IMR-90 (cell line): ENCODE measurements around the gene MAJIN. TPM values are rescaled to one million over a fixed set of nuclear protein-coding genes. Genes with fewer than 3 reads are reported as not detected.

Source experiments
- ATAC-seq: fragments of 200-7000 bp; cut with Tn5 transposase; 2 replicates; pipeline ENCODE4 v1.9.1; 2020; ENCODE audit warnings: low read depth, mild to moderate bottlenecking, moderate library complexity
- BruUV-seq: library from RNA; stranded (reverse); fragments of 400-500 nt; replicated peaks from 2 replicates; lab custom pipeline; 2021; lab: Mats Ljungman, UMichigan
- CTCF ChIA-PET: fragments of 300-600 bp; formaldehyde crosslinking; extraction: SDS; loops from one replicate; lab custom pipeline; 2021; ENCODE audit warnings: antibody characterized with exemption; lab: Yijun Ruan, JAX
- POLR2A ChIA-PET: fragments of 300-600 bp; sonication (Branson Sonifier 250); formaldehyde crosslinking; loops from one replicate; lab custom pipeline; 2022; ENCODE audit warnings: antibody characterized with exemption; ENCODE audit not compliant: unreplicated experiment; lab: Charles Lee
- DNase-seq: peaks from one replicate; pipeline ENCODE4 v3.0.0; 2013
- H2AFZ ChIP-seq: replicated peaks from 2 replicates; pipeline ENCODE3; 2013; ENCODE audit warnings: low read length, mild to moderate bottlenecking; ENCODE audit not compliant: poor library complexity
- H2AK5ac ChIP-seq: 2 replicates; pipeline ENCODE4 v1.6.1; 2013; ENCODE audit warnings: low read depth, low read length, inconsistent platforms
- H2AK9ac ChIP-seq: replicated peaks from 2 replicates; pipeline ENCODE3; 2013; ENCODE audit warnings: mild to moderate bottlenecking, low read depth, low read length, moderate library complexity; ENCODE audit not compliant: poor library complexity
- H2BK120ac ChIP-seq: 2 replicates; pipeline ENCODE4 v1.6.1; 2013; ENCODE audit warnings: low read depth, low read length, inconsistent platforms
- H2BK15ac ChIP-seq: 3 replicates; pipeline ENCODE4 v1.6.1; 2013; ENCODE audit warnings: low read depth, low read length, inconsistent platforms
- H2BK20ac ChIP-seq: 2 replicates; pipeline ENCODE4 v1.6.1; 2013; ENCODE audit warnings: low read depth, mild to moderate bottlenecking, inconsistent platforms, low read length, moderate library complexity
- H2BK5ac ChIP-seq: 2 replicates; pipeline ENCODE4 v1.6.1; 2013; ENCODE audit warnings: mild to moderate bottlenecking, low read depth, low read length, inconsistent platforms; ENCODE audit not compliant: poor library complexity, severe bottlenecking
- H3K14ac ChIP-seq: replicated peaks from 2 replicates; pipeline ENCODE4 v1.6.1; 2013; ENCODE audit warnings: low read depth, low read length, inconsistent platforms
- H3K18ac ChIP-seq: 2 replicates; pipeline ENCODE4 v1.6.1; 2013; ENCODE audit warnings: low read depth, low read length, control low read depth
- H3K23ac ChIP-seq: 2 replicates; pipeline ENCODE4 v1.6.1; 2013; ENCODE audit warnings: low read depth, low read length, inconsistent platforms
- H3K27ac ChIP-seq: 2 replicates; pipeline ENCODE4 v1.5.1; 2013; ENCODE audit warnings: mild to moderate bottlenecking, control low read depth, low read length; ENCODE audit not compliant: insufficient read depth
- H3K27me3 ChIP-seq: 2 replicates; pipeline ENCODE4 v1.6.1; 2013; ENCODE audit warnings: low read length; ENCODE audit not compliant: control insufficient read depth, insufficient read depth
- H3K36me3 ChIP-seq: 2 replicates; pipeline ENCODE4 v1.6.1; 2013; ENCODE audit warnings: low read length, mixed read lengths; ENCODE audit not compliant: control insufficient read depth, insufficient read depth
- H3K4ac ChIP-seq: 2 replicates; pipeline ENCODE4 v1.6.1; 2013; ENCODE audit warnings: low read depth, low read length, inconsistent platforms
- H3K4me1 ChIP-seq: 2 replicates; pipeline ENCODE4 v1.6.1; 2013; ENCODE audit warnings: low read length, mixed read lengths; ENCODE audit not compliant: control insufficient read depth, insufficient read depth
- H3K4me2 ChIP-seq: 2 replicates; pipeline ENCODE4 v1.6.1; 2013; ENCODE audit warnings: low read depth, mild to moderate bottlenecking, control low read depth, low read length, moderate library complexity
- H3K4me3 ChIP-seq: 2 replicates; pipeline ENCODE4 v1.5.1; 2013; ENCODE audit warnings: low read depth, mild to moderate bottlenecking, control low read depth, low read length, moderate library complexity; ENCODE audit not compliant: insufficient read depth
- H3K56ac ChIP-seq: 2 replicates; pipeline ENCODE4 v1.6.1; 2013; ENCODE audit warnings: low read length, inconsistent platforms; ENCODE audit not compliant: insufficient read depth; ENCODE audit errors: extremely low read depth
- H3K79me1 ChIP-seq, 2 experiments: 2 replicates each; pipeline ENCODE4 v1.6.1; 2013; ENCODE audit warnings: low read length in 2 of 2, inconsistent platforms in 1 of 2, low read depth in 1 of 2
- H3K9ac ChIP-seq: 2 replicates; pipeline ENCODE4 v1.6.1; 2013; ENCODE audit warnings: low read depth, low read length, control low read depth
- H3K9me1 ChIP-seq: 2 replicates; pipeline ENCODE4 v1.6.1; 2013; ENCODE audit warnings: low read length, inconsistent platforms; ENCODE audit not compliant: insufficient read depth
- H3K9me3 ChIP-seq: 2 replicates; pipeline ENCODE4 v1.6.1; 2013; ENCODE audit warnings: low read length; ENCODE audit not compliant: control insufficient read depth, insufficient read depth
- H4K20me1 ChIP-seq: 2 replicates; pipeline ENCODE4 v1.6.1; 2013; ENCODE audit warnings: low read length, inconsistent platforms; ENCODE audit not compliant: insufficient read depth
- H4K5ac ChIP-seq: 2 replicates; pipeline ENCODE4 v1.6.1; 2013; ENCODE audit warnings: mild to moderate bottlenecking, low read depth, low read length, control low read depth
- H4K8ac ChIP-seq, 2 experiments: 2 replicates each; pipeline ENCODE4 v1.6.1; 2013; ENCODE audit warnings: low read depth in 2 of 2, low read length in 2 of 2, control low read depth in 1 of 2, inconsistent platforms in 1 of 2
- H4K91ac ChIP-seq: 2 replicates; pipeline ENCODE4 v1.6.1; 2013; ENCODE audit warnings: low read depth, low read length, inconsistent platforms; ENCODE audit not compliant: insufficient read depth
- BHLHE40 ChIP-seq: fragments of 150-350 bp; IDR thresholded peaks from 2 replicates; pipeline ENCODE4 v1.6.1; 2016; ENCODE audit warnings: mild to moderate bottlenecking, low read depth, low read length
- CEBPB ChIP-seq: IDR thresholded peaks from 2 replicates; pipeline ENCODE4 v1.6.1; 2012; ENCODE audit warnings: low read depth, low read length, improper control_type of control experiment
- CHD1 ChIP-seq: IDR thresholded peaks from 2 replicates; pipeline ENCODE4 v1.6.1; 2012; ENCODE audit warnings: low read depth, low read length, improper control_type of control experiment
- FOS ChIP-seq: fragments of 150-350 bp; IDR thresholded peaks from 2 replicates; pipeline ENCODE4 v1.6.1; 2016; ENCODE audit warnings: low read depth, low read length
- MXI1 ChIP-seq: IDR thresholded peaks from 2 replicates; pipeline ENCODE4 v1.6.1; 2012; ENCODE audit warnings: low read depth, mild to moderate bottlenecking, low read length, moderate library complexity, borderline replicate concordance
- POLR2A ChIP-seq: IDR thresholded peaks from 2 replicates; pipeline ENCODE4 v1.6.1; 2012; ENCODE audit warnings: mild to moderate bottlenecking, low read depth, low read length
- RCOR1 ChIP-seq: IDR thresholded peaks from 2 replicates; pipeline ENCODE4 v1.6.1; 2012; ENCODE audit warnings: mild to moderate bottlenecking, low read length, improper control_type of control experiment; ENCODE audit not compliant: insufficient replicate concordance
- RFX5 ChIP-seq: IDR thresholded peaks from 2 replicates; pipeline ENCODE4 v1.8.0; 2012; ENCODE audit warnings: low read depth, mild to moderate bottlenecking, low read length, moderate library complexity
- WGBS, 2 experiments: methylation state at CpG; one replicate each; pipeline versions ENCODE4 v1.1.5 to v1.1.7; 2013; ENCODE audit warnings: missing lambda C conversion rate in 2 of 2; ENCODE audit not compliant: insufficient read length in 1 of 2; ENCODE audit errors: extremely low coverage in 2 of 2; 5-methylcytosine and 5-hydroxymethylcytosine counted together
- dilution Hi-C: fragments of 300-500 bp; cut with HindIII; formaldehyde crosslinking; loops from one replicate; pipeline ENCODE4 v1.14.3; 2018; ENCODE audit warnings: low sequenced_read_pairs; ENCODE audit not compliant: unreplicated experiment
- in situ Hi-C: fragments of 300-500 bp; cut with MboI; formaldehyde crosslinking; loops from 3 replicates; pipeline ENCODE4 v1.14.3; 2019; ENCODE audit warnings: low sequenced_read_pairs, inconsistent platforms, mixed read lengths
- intact Hi-C: fragments of 100-400 bp; cut with micrococcal nuclease; formaldehyde crosslinking; loops from 2 replicates; pipeline ENCODE4 v1.10.0; 2022
- polyA plus RNA-seq, 3 experiments: library from polyadenylated mRNA; depleted of rRNA; stranded (reverse); fragments of >200 nt; gene quantifications; 2 replicates each; pipeline ENCODE4 v1.2.3, GENCODE V29; 2012; ENCODE audit warnings: low replicate concordance in 1 of 3
- total RNA-seq: library from RNA; depleted of rRNA; stranded (reverse); fragments of >200 nt; gene quantifications from 2 replicates; pipeline ENCODE4 v1.2.3, GENCODE V29; 2012
- TF ChIP-seq, protein P1 (sequence below): conservative IDR thresholded peaks from 2 replicates; pipeline ENCODE4 v1.5.1; 2012; ENCODE audit warnings: mild to moderate bottlenecking, low read depth, low read length, improper control_type of control experiment

Gene MAJIN
- total and polyA plus RNA-seq, 2 of the 4 experiments (the other 2 are of a cell fraction), result not detected

DNA sequence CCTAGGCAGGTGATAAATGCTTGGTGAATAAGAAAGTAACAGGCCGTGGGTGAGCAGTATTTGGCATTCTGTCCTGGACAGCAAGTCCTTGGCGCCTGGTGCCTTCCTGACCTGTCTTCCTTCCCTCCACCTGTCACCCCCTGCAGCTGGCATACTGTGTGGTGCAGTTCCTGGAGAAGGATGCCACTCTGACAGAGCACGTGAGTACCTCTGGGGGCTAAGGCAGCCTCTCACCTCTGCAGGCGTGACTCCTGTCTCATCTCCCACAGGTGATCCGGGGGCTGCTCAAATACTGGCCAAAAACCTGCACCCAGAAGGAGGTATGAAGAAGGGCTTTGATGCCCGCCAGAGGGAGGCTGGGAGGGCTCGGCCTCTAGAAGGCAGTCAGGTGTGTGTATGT lies 40.6 kb downstream of the MAJIN start:
- Histone ChIP-seq H2BK5ac (no peak overlapping the region), H3K4ac (no peak overlapping the region), H2AFZ (no peak overlapping the region), H4K5ac (no peak overlapping the region), H3K23ac (no peak overlapping the region), H3K18ac (no peak overlapping the region), H3K4me2 (no peak overlapping the region), H3K4me1 (no peaks in the 10 kb centered on the region; the same call in 1 of the 2 replicates), H2AK5ac (no peak overlapping the region), H3K9me1 (no peaks in the 10 kb centered on the region), H3K9ac (no peak overlapping the region), H3K4me3 (no peak overlapping the region), H2AK9ac (no peak overlapping the region), H3K79me1 (peaks cover 0 to 15% of the 10 kb centered on the region in 2 experiments; a peak in 2 of 4 replicates), H4K91ac (no peak overlapping the region), H3K14ac (no peak overlapping the region), H2BK120ac (no peak overlapping the region), H2BK15ac (no peak overlapping the region), H2BK20ac (no peak overlapping the region), H3K56ac (no peak overlapping the region), H4K20me1 (peaks cover 2% of the 10 kb centered on the region), H3K9me3 (no peaks in the 10 kb centered on the region), H3K36me3 (peaks cover 60% of the 10 kb centered on the region), H3K27me3 (no peaks in the 10 kb centered on the region), H3K27ac (no peak overlapping the region), H4K8ac (no peak overlapping the region)
- no peak for ATAC-seq
- in situ Hi-C loops (no loop called here), dilution Hi-C loops (no loop called here), intact Hi-C loops (no loop called here)
- no TSS peak for BruUV-seq
- no CpG with 5 or more reads among the region's 7 CpGs for WGBS, 2 experiments
- DNase-seq, result no peak
- CTCF ChIA-PET, result interaction anchor here (0.7 kb wide), 1 partner anchor 9 kb away, joined by 3 read pairs; no protein-coding TSS in a partner anchor
- POLR2A ChIA-PET, result no interaction called here
- TF ChIP-seq POLR2A (no peak), RFX5 (no peak), CHD1 (no peak), BHLHE40 (no peak), FOS (no peak), CEBPB (no peak), MXI1 (no peak), RCOR1 (no peak)
- TF ChIP-seq, protein P1, sequence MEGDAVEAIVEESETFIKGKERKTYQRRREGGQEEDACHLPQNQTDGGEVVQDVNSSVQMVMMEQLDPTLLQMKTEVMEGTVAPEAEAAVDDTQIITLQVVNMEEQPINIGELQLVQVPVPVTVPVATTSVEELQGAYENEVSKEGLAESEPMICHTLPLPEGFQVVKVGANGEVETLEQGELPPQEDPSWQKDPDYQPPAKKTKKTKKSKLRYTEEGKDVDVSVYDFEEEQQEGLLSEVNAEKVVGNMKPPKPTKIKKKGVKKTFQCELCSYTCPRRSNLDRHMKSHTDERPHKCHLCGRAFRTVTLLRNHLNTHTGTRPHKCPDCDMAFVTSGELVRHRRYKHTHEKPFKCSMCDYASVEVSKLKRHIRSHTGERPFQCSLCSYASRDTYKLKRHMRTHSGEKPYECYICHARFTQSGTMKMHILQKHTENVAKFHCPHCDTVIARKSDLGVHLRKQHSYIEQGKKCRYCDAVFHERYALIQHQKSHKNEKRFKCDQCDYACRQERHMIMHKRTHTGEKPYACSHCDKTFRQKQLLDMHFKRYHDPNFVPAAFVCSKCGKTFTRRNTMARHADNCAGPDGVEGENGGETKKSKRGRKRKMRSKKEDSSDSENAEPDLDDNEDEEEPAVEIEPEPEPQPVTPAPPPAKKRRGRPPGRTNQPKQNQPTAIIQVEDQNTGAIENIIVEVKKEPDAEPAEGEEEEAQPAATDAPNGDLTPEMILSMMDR, result no peak
